HepG2 (cell line): ENCODE data around the gene SHC3. TPM values are rescaled to one million over a fixed set of nuclear protein-coding genes. Genes with fewer than 3 reads are reported as not detected.

Experiments
- ATAC-seq: fragments of 200-7000 bp; cut with Tn5 transposase; 3 replicates; pipeline ENCODE4 v1.9.1; 2020; ENCODE audit warnings: mild to moderate bottlenecking, moderate library complexity
- BruUV-seq: library from RNA; stranded (reverse); fragments of 400-500 nt; replicated peaks from 2 replicates; lab custom pipeline; 2021; lab: Mats Ljungman, UMichigan
- CTCF ChIA-PET: fragments of 300-600 bp; formaldehyde crosslinking; extraction: SDS; loops from one replicate; lab custom pipeline; 2021; ENCODE audit warnings: low total read pairs, inconsistent platforms, low intra/inter-chr PET ratio; lab: Yijun Ruan, JAX
- POLR2A ChIA-PET: fragments of 350-600 bp; sonication (Branson Sonifier 250); formaldehyde crosslinking; loops from one replicate; lab custom pipeline; 2020; ENCODE audit warnings: antibody characterized with exemption, inconsistent platforms; lab: Yijun Ruan, JAX
- DNase-seq: peaks from one replicate; pipeline ENCODE4 v3.0.0-alpha.2; 2015; ENCODE audit warnings: low spot score
- FAIRE-seq: peaks from 3 replicates; lab custom pipeline; 2011; peaks lifted over from hg19 to GRCh38; lab: Jason Lieb, UNC
- H2AFZ ChIP-seq: one replicate; pipeline ENCODE4 v1.6.1; 2011; ENCODE audit warnings: low read length, inconsistent platforms
- H3K27ac ChIP-seq: fragments of 300-600 bp; 3 replicates; pipeline ENCODE4 v1.8.0; 2011; ENCODE audit warnings: mixed run types, mild to moderate bottlenecking, mixed read lengths, low read length, inconsistent platforms; ENCODE audit not compliant: insufficient read depth; ENCODE audit errors: extremely low read length
- H3K27me3 ChIP-seq, 2 experiments: fragments of 200-600 bp in 1 of 2; 2 replicates in 1 of 2; 3 replicates in 1 of 2; pipeline versions ENCODE4 v1.6.0 to v1.8.0; 2011; ENCODE audit warnings: low read length in 2 of 2, mild to moderate bottlenecking in 2 of 2, moderate library complexity in 2 of 2, inconsistent platforms in 1 of 2; ENCODE audit not compliant: insufficient read depth in 2 of 2, control insufficient read depth in 1 of 2
- H3K36me3 ChIP-seq, 2 experiments: fragments of 200-600 bp in 1 of 2; replicated peaks in 1 of 2; 2 replicates in 1 of 2; 3 replicates in 1 of 2; pipeline versions ENCODE4 v1.5.1 to v1.8.0; 2011; ENCODE audit warnings: low read length in 2 of 2, inconsistent platforms in 1 of 2; ENCODE audit not compliant: insufficient read depth in 2 of 2, control insufficient read depth in 1 of 2
- H3K4me1 ChIP-seq: 2 replicates; pipeline ENCODE4 v1.5.1; 2012; ENCODE audit warnings: low read length, inconsistent platforms; ENCODE audit not compliant: insufficient read depth
- H3K4me2 ChIP-seq: 2 replicates; pipeline ENCODE4 v1.6.0; 2011; ENCODE audit warnings: low read depth, low read length, inconsistent platforms
- H3K4me3 ChIP-seq, 3 experiments: fragments of 200-600 bp in 1 of 3; sonication (generic), shearing (Covaris generic) in 1 of 3; replicated peaks in 1 of 3; 2 replicates each; pipeline ENCODE4 v1.5.1; 2011 to 2016; ENCODE audit warnings: low read length in 3 of 3, inconsistent platforms in 2 of 3, low read depth in 2 of 3, mild to moderate bottlenecking in 2 of 3, control low read depth in 1 of 3, mixed read lengths in 1 of 3; ENCODE audit not compliant: insufficient read depth in 1 of 3
- H3K79me2 ChIP-seq: one replicate; pipeline ENCODE4 v1.6.1; 2011; ENCODE audit warnings: low read length, inconsistent platforms; ENCODE audit not compliant: insufficient read depth
- H3K9ac ChIP-seq: 2 replicates; pipeline ENCODE4 v1.6.0; 2011; ENCODE audit warnings: mild to moderate bottlenecking, low read depth, low read length, inconsistent platforms; ENCODE audit not compliant: insufficient read depth
- H3K9me3 ChIP-seq: 2 replicates; pipeline ENCODE4 v1.5.1; 2012; ENCODE audit warnings: mild to moderate bottlenecking, low read length
- H4K20me1 ChIP-seq: 2 replicates; pipeline ENCODE4 v1.6.0; 2011; ENCODE audit warnings: inconsistent platforms, mild to moderate bottlenecking, low read length, moderate library complexity; ENCODE audit not compliant: insufficient read depth
- FOSL2 ChIP-seq: sonication (generic); formaldehyde crosslinking; IDR thresholded peaks from 2 replicates; pipeline ENCODE4 v1.4.0; 2020; ENCODE audit warnings: missing genetic modification reagents
- GLI4 ChIP-seq: sonication (generic); formaldehyde crosslinking; IDR thresholded peaks from 2 replicates; pipeline ENCODE4 v1.5.1; 2020; ENCODE audit warnings: missing genetic modification reagents, mild to moderate bottlenecking, moderate library complexity, borderline replicate concordance
- NFE2L2 ChIP-seq: fragments of 150-350 bp; IDR thresholded peaks from 2 replicates; pipeline ENCODE4 v1.6.1; 2014; ENCODE audit warnings: low read length
- ZFX ChIP-seq: sonication (generic); formaldehyde crosslinking; IDR thresholded peaks from 2 replicates; pipeline ENCODE4 v1.4.0; 2020; ENCODE audit warnings: mild to moderate bottlenecking, low read depth, missing genetic modification reagents, moderate library complexity
- WGBS: methylation state at CpG from one replicate; pipeline ENCODE4 v1.1.6; 2017; ENCODE audit warnings: low lambda C conversion rate; 5-methylcytosine and 5-hydroxymethylcytosine counted together
- in situ Hi-C: cut with HindIII; loops from 2 replicates; pipeline ENCODE4 v1.10.0; 2017; ENCODE audit warnings: low pct_unique_long_range_greater_than_20kb; ENCODE audit not compliant: extremely low pct_ligation_motif_present
- intact Hi-C: fragments of 100-400 bp; cut with micrococcal nuclease; formaldehyde crosslinking; loops from one replicate; pipeline ENCODE4 v1.10.0; 2022; ENCODE audit not compliant: unreplicated experiment
- polyA plus RNA-seq, 8 experiments: library from polyadenylated mRNA; depleted of rRNA in 3 of 8; stranded (reverse) in 7 of 8; unstranded in 1 of 8; fragments of >200 nt; fragmentation: Illumina TruSeq in 4 of 8; extraction: Trizol in 4 of 8; gene quantifications; 2 replicates each; pipeline versions ENCODE4 v1.2.1 to v1.2.3, GENCODE V29; 2011 to 2016; ENCODE audit warnings: low read depth in 4 of 8, missing spikeins in 1 of 8, mixed read lengths in 1 of 8; ENCODE audit not compliant: insufficient read depth in 1 of 8
- total RNA-seq, 5 experiments: library from RNA; depleted of rRNA; stranded (reverse); fragments of >200 nt; fragmentation: Illumina TruSeq; extraction: Trizol; gene quantifications; 2 replicates each; pipeline ENCODE4 v1.2.3, GENCODE V29; 2016; ENCODE audit warnings: low read depth in 1 of 5
- TF ChIP-seq, protein P1 (sequence below): fragments of 450-650 bp; IDR thresholded peaks from 2 replicates; pipeline ENCODE4 v1.6.1; 2016

The SHC3 gene
- total and polyA plus RNA-seq, 2 of the 13 experiments (the other 11 are each of a cell fraction or from before 2014, with no cell fraction given) = 0.09 to 0.89 TPM

DNA sequence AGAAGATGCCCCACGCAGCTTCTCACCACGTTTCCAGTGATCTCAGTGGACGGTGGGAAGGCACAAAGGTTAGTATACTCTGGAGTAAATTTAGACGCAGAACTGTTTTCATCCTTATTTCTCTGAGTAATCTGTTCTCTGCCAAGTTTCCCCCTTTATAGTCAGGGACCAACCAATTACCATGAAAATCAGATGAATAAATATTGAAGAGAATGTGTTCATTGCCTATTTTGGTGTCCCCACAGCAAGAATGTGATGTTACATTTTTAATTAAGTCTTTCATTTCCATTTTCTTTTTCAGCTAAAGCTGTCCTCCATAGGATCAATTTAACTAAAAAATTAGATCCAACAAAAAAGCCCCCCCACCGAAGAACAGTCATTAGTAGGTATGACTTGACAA lies 146.0 kb downstream of the SHC3 start:
- no peak for ATAC-seq
- no peaks in the 10 kb centered on the region for H3K27me3 ChIP-seq

DNA sequence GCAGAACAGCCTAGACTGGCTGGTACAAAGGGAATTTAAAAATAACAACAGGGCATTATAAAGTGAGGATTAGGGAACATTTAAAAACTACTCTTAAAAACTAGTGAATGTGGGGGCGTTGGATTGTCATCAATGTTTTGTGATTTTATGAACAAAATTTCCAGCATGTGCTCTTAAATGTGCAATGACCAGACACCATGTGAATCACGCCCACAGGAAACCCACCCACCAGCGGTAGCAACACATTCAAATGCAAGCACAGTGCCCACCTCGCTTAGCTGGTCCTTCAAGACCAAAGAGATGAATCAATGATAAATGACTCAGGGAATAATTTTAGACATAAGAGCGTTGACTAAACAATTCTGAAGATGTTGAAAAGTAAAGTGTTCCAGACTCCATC lies 146.4 kb downstream of the SHC3 start:
- Histone ChIP-seq H3K27me3 (no peaks in the 10 kb centered on the region), H3K27ac (no peak overlapping the region), H2AFZ (no peak overlapping the region), H4K20me1 (no peaks in the 10 kb centered on the region), H3K4me1 (no peaks in the 10 kb centered on the region), H3K79me2 (no peaks in the 10 kb centered on the region), H3K4me2 (no peak overlapping the region), H3K9ac (no peak overlapping the region), H3K4me3 (no peak overlapping the region), H3K9me3 (no peaks in the 10 kb centered on the region), H3K36me3 (no peaks in the 10 kb centered on the region)
- WGBS = 37% methylated on average over 5 of the region's 5 CpGs
- TF ChIP-seq, protein P1, sequence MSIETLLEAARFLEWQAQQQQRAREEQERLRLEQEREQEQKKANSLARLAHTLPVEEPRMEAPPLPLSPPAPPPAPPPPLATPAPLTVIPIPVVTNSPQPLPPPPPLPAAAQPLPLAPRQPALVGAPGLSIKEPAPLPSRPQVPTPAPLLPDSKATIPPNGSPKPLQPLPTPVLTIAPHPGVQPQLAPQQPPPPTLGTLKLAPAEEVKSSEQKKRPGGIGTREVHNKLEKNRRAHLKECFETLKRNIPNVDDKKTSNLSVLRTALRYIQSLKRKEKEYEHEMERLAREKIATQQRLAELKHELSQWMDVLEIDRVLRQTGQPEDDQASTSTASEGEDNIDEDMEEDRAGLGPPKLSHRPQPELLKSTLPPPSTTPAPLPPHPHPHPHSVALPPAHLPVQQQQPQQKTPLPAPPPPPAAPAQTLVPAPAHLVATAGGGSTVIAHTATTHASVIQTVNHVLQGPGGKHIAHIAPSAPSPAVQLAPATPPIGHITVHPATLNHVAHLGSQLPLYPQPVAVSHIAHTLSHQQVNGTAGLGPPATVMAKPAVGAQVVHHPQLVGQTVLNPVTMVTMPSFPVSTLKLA = peak; percentile 72
- no peak for TF ChIP-seq GLI4 (CRISPR knock-in tag)
- intact Hi-C loops (no loop called here), in situ Hi-C loops (no loop called here)
- DNase-seq (no peak), FAIRE-seq (no peak), ATAC-seq (no peak)
- BruUV-seq = no TSS peak
- ChIA-PET POLR2A (no interaction called here), CTCF (no interaction called here)

More for the DNA sequence above, 146.0 kb downstream of the SHC3 start:
- no TSS peak for BruUV-seq
- H3K9ac ChIP-seq = no peak overlapping the region
- H3K9me3 ChIP-seq = no peaks in the 10 kb centered on the region
- H3K36me3 ChIP-seq = no peaks in the 10 kb centered on the region
- H3K4me2 ChIP-seq = no peak overlapping the region
- in situ Hi-C loops (no loop called here), intact Hi-C loops (no loop called here)
- DNase-seq (no peak), FAIRE-seq (no peak)
- ChIA-PET CTCF (no interaction called here), POLR2A (no interaction called here)
- H2AFZ ChIP-seq = no peak overlapping the region
- no peak overlapping the region for H3K4me3 ChIP-seq
- no peak for TF ChIP-seq ZFX (CRISPR knock-in tag)
- no peak for TF ChIP-seq FOSL2 (CRISPR knock-in tag)
- 0 out of 2 replicates have a peak, but pooled peaks have one; percentile 20 for TF ChIP-seq NFE2L2
- H4K20me1 ChIP-seq = no peaks in the 10 kb centered on the region
- no peaks in the 10 kb centered on the region for H3K4me1 ChIP-seq
- no peaks in the 10 kb centered on the region for H3K79me2 ChIP-seq
- 21% methylated on average over 5 of the region's 5 CpGs for WGBS
- H3K27ac ChIP-seq = no peak overlapping the region
